K562 (cell line): ENCODE measurements around the gene EEF1B2. TPM values are rescaled to one million over a fixed set of nuclear protein-coding genes. Genes with fewer than 3 reads are reported as not detected.

Experiments
- FUS ChIP-seq: fragments of 200-400 bp; formaldehyde crosslinking; optimal IDR thresholded peaks from 2 replicates; pipeline ENCODE3; 2017; ENCODE audit warnings: low read depth, low read length
- MGA ChIP-seq: fragments of 450-650 bp; IDR thresholded peaks from 2 replicates; pipeline ENCODE4 v1.6.1; 2016; ENCODE audit warnings: mild to moderate bottlenecking, moderate library complexity
- polyA plus RNA-seq, 8 experiments: library from polyadenylated mRNA; depleted of rRNA in 4 of 8; stranded (reverse) in 5 of 8; unstranded in 3 of 8; fragments of >200 nt; fragmentation: Nextera tagmentation in 2 of 8; fragmentation: Illumina TruSeq in 1 of 8; extraction: Ambion mirVana in 2 of 8; extraction: Trizol in 1 of 8; gene quantifications; 2 replicates each; pipeline versions ENCODE4 v1.2.1 to v1.2.3, GENCODE V29; 2011 to 2014; ENCODE audit warnings: inconsistent platforms in 1 of 8, missing spikeins in 1 of 8
- total RNA-seq, 7 experiments: library from RNA; depleted of rRNA in 6 of 7; stranded (reverse); fragments of >200 nt in 6 of 7; fragmentation: Illumina TruSeq in 2 of 7; extraction: Trizol in 2 of 7; gene quantifications; 2 replicates each; pipeline versions ENCODE4 v1.2.1 to v1.2.3, GENCODE V29; 2011 to 2021; ENCODE audit warnings: low replicate concordance in 1 of 7

EEF1B2 gene
- total and polyA plus RNA-seq, 9 of the 15 experiments (the other 6 are each of a cell fraction or from before 2014, with no cell fraction given), result 522 to 1,148 (median 893) TPM

- no peak; the same call in none of the 2 replicates for TF ChIP-seq MGA
- no peak for TF ChIP-seq FUS
Measured at GRCh38 chr2:206160125-206160806, 571 bp downstream of the EEF1B2 start (continued).
